H9 (cell line): ENCODE data around the gene GPD1. TPM values are rescaled to one million over a fixed set of nuclear protein-coding genes. Genes with fewer than 3 reads are reported as not detected.

Experiments
- DNase-seq: peaks from one replicate; pipeline ENCODE4 v3.0.0-alpha.2; 2017
- H2AFZ ChIP-seq: one replicate; pipeline ENCODE4 v1.6.1; 2013; ENCODE audit warnings: mild to moderate bottlenecking, low read length, control low read depth, moderate library complexity
- H2AK5ac ChIP-seq: 2 replicates; pipeline ENCODE4 v1.6.1; 2013; ENCODE audit warnings: low read length, control low read depth, mixed read lengths; ENCODE audit not compliant: insufficient read length
- H2BK120ac ChIP-seq: one replicate; pipeline ENCODE4 v1.6.1; 2013; ENCODE audit warnings: low read depth, mild to moderate bottlenecking, low read length, control low read depth, inconsistent platforms; ENCODE audit not compliant: poor library complexity, severe bottlenecking
- H2BK12ac ChIP-seq: 2 replicates; pipeline ENCODE4 v1.6.1; 2013; ENCODE audit warnings: low read length, control low read depth, mixed read lengths, low read depth; ENCODE audit not compliant: insufficient read length
- H2BK15ac ChIP-seq: 2 replicates; pipeline ENCODE4 v1.6.1; 2013; ENCODE audit warnings: low read depth, low read length, control low read depth
- H2BK20ac ChIP-seq: one replicate; pipeline ENCODE4 v1.6.1; 2013; ENCODE audit warnings: low read depth, mild to moderate bottlenecking, low read length, control low read depth, inconsistent platforms; ENCODE audit not compliant: poor library complexity, severe bottlenecking
- H2BK5ac ChIP-seq: 2 replicates; pipeline ENCODE4 v1.6.1; 2013; ENCODE audit warnings: low read length, control low read depth, mixed read lengths; ENCODE audit not compliant: insufficient read length
- H3K14ac ChIP-seq: 2 replicates; pipeline ENCODE4 v1.6.1; 2013; ENCODE audit warnings: low read length, control low read depth; ENCODE audit not compliant: insufficient read depth
- H3K18ac ChIP-seq: 2 replicates; pipeline ENCODE4 v1.6.1; 2013; ENCODE audit warnings: low read depth, mild to moderate bottlenecking, mixed read lengths, low read length, control low read depth; ENCODE audit not compliant: insufficient read length
- H3K23ac ChIP-seq: 2 replicates; pipeline ENCODE4 v1.6.1; 2013; ENCODE audit warnings: low read length, control low read depth, mixed read lengths, low read depth; ENCODE audit not compliant: insufficient read length
- H3K23me2 ChIP-seq: 2 replicates; pipeline ENCODE4 v1.6.1; 2013; ENCODE audit warnings: low read depth, mild to moderate bottlenecking, mixed read lengths, low read length, control low read depth; ENCODE audit not compliant: insufficient read length, poor library complexity, severe bottlenecking
- H3K27ac ChIP-seq: 2 replicates; pipeline ENCODE4 v1.5.1; 2013; ENCODE audit warnings: low read length, control low read depth, mixed read lengths, low read depth; ENCODE audit not compliant: insufficient read length
- H3K27me3 ChIP-seq: 2 replicates; pipeline ENCODE4 v1.6.1; 2013; ENCODE audit warnings: low read length, control low read depth, inconsistent platforms; ENCODE audit not compliant: insufficient read depth
- H3K4ac ChIP-seq: 2 replicates; pipeline ENCODE4 v1.6.1; 2013; ENCODE audit warnings: low read depth, mild to moderate bottlenecking, control low read depth, inconsistent platforms, low read length, moderate library complexity
- H3K4me1 ChIP-seq: 2 replicates; pipeline ENCODE4 v1.6.1; 2013; ENCODE audit warnings: low read length, control low read depth, inconsistent platforms; ENCODE audit not compliant: insufficient read depth
- H3K4me2 ChIP-seq: 2 replicates; pipeline ENCODE4 v1.6.1; 2013; ENCODE audit warnings: low read length, control low read depth, mixed read lengths; ENCODE audit not compliant: insufficient read length, insufficient read depth
- H3K56ac ChIP-seq: 2 replicates; pipeline ENCODE4 v1.6.1; 2013; ENCODE audit warnings: low read depth, mild to moderate bottlenecking, mixed read lengths, low read length, control low read depth; ENCODE audit not compliant: insufficient read length
- H3K79me1 ChIP-seq: 2 replicates; pipeline ENCODE4 v1.6.1; 2013; ENCODE audit warnings: low read depth, mild to moderate bottlenecking, moderate library complexity, low read length, control low read depth, inconsistent platforms; ENCODE audit not compliant: insufficient read depth, poor library complexity, severe bottlenecking
- H3K79me2 ChIP-seq: 2 replicates; pipeline ENCODE4 v1.6.1; 2013; ENCODE audit warnings: low read length, control low read depth, inconsistent platforms; ENCODE audit not compliant: insufficient read depth
- H3K9ac ChIP-seq: 2 replicates; pipeline ENCODE4 v1.6.1; 2013; ENCODE audit warnings: low read length, control low read depth, mixed read lengths; ENCODE audit not compliant: insufficient read length; ENCODE audit errors: extremely low read depth
- H3K9me3 ChIP-seq: one replicate; pipeline ENCODE4 v1.6.1; 2013; ENCODE audit warnings: low read depth, low read length, inconsistent platforms; ENCODE audit not compliant: control insufficient read depth
- H3T11ph ChIP-seq: one replicate; pipeline ENCODE4 v1.6.1; 2013; ENCODE audit warnings: mild to moderate bottlenecking, low read length, control low read depth, inconsistent platforms
- H4K20me1 ChIP-seq: one replicate; pipeline ENCODE4 v1.6.1; 2013; ENCODE audit not compliant: control insufficient read depth, insufficient read length, insufficient read depth
- H4K5ac ChIP-seq: 2 replicates; pipeline ENCODE4 v1.6.1; 2013; ENCODE audit warnings: low read depth, mild to moderate bottlenecking, mixed read lengths, low read length, control low read depth; ENCODE audit not compliant: insufficient read length
- H4K8ac ChIP-seq: replicated peaks from 2 replicates; pipeline ENCODE4 v1.6.1; 2013; ENCODE audit warnings: low read length, control low read depth, mixed read lengths, low read depth; ENCODE audit not compliant: insufficient read length
- H4K91ac ChIP-seq: 2 replicates; pipeline ENCODE4 v1.6.1; 2013; ENCODE audit warnings: low read depth, mild to moderate bottlenecking, moderate library complexity, mixed read lengths, low read length, control low read depth; ENCODE audit not compliant: insufficient read length
- H3K27ac Mint-ChIP-seq, 3 experiments: 2 replicates in 2 of 3; 3 replicates in 1 of 3; pipeline ENCODE4 v1.8.0; 2020 to 2021; ENCODE audit warnings: mixed read lengths in 3 of 3, mild to moderate bottlenecking in 1 of 3, moderate library complexity in 1 of 3
- H3K27me3 Mint-ChIP-seq: 2 replicates; pipeline ENCODE4 v1.8.0; 2021; ENCODE audit warnings: low read depth, mild to moderate bottlenecking, moderate library complexity, mixed read lengths
- H3K36me3 Mint-ChIP-seq, 3 experiments: 2 replicates in 2 of 3; 3 replicates in 1 of 3; pipeline ENCODE4 v1.8.0; 2020 to 2021; ENCODE audit warnings: low read depth in 3 of 3, mixed read lengths in 3 of 3; ENCODE audit not compliant: insufficient read depth in 1 of 3
- H3K4me1 Mint-ChIP-seq, 2 experiments: 2 replicates each; pipeline ENCODE4 v1.8.0; 2020; ENCODE audit warnings: mixed read lengths in 2 of 2
- H3K4me3 Mint-ChIP-seq, 2 experiments: 2 replicates in 1 of 2; 3 replicates in 1 of 2; pipeline ENCODE4 v1.8.0; 2020 to 2021; ENCODE audit warnings: mild to moderate bottlenecking in 2 of 2, mixed read lengths in 2 of 2, moderate library complexity in 1 of 2
- H3K9me3 Mint-ChIP-seq, 2 experiments: 2 replicates in 1 of 2; 3 replicates in 1 of 2; pipeline ENCODE4 v1.8.0; 2020; ENCODE audit warnings: mild to moderate bottlenecking in 2 of 2, mixed read lengths in 2 of 2, moderate library complexity in 1 of 2
- CTCF ChIP-seq: fragments of 200-600 bp; sonication (generic); conservative IDR thresholded peaks from 3 replicates; pipeline ENCODE4 v1.8.0; 2021; ENCODE audit warnings: antibody characterized with exemption, mild to moderate bottlenecking
- WGBS: extraction: QIAGEN DNeasy Blood & Tissue Kit; methylation state at CpG from one replicate; pipeline ENCODE4 v1.1.7; 2013; ENCODE audit warnings: missing lambda C conversion rate, low lambda C conversion rate, mixed read lengths; ENCODE audit not compliant: insufficient read length; ENCODE audit errors: extremely low coverage; 5-methylcytosine and 5-hydroxymethylcytosine counted together
- total RNA-seq: library from RNA; stranded (reverse); gene quantifications from 2 replicates; pipeline ENCODE4 v1.2.1, GENCODE V29; 2021

GPD1 gene
- total RNA-seq, 1 experiment from 2014 or later = 0.70 TPM

- Mint-ChIP-seq H3K27me3 (peaks cover 4% of the 10 kb centered on the region), H3K4me1 (peaks cover 31 to 41% of the 10 kb centered on the region in 2 experiments), H3K36me3 (peaks cover 0 to 5% (median 0%) of the 10 kb centered on the region in 3 experiments; a peak in 2 of 7 replicates), H3K27ac (no peak overlapping the region), H3K4me3 (no peak overlapping the region), H3K9me3 (no peaks in the 10 kb centered on the region)
- no peaks in the 10 kb centered on the region for H3K27me3 ChIP-seq
- no peak overlapping the region for H4K91ac ChIP-seq
- H3K23ac ChIP-seq = no peak overlapping the region
- H4K5ac ChIP-seq = no peak overlapping the region
- H3K27ac ChIP-seq = no peak overlapping the region
- no peak overlapping the region for H2BK12ac ChIP-seq
- H2BK20ac ChIP-seq = no peak overlapping the region
- no peaks in the 10 kb centered on the region for H3K79me1 ChIP-seq
- no peaks in the 10 kb centered on the region for H4K20me1 ChIP-seq
- H3K23me2 ChIP-seq = peaks cover 1% of the 10 kb centered on the region
- no peak overlapping the region; the same call in 1 of the 2 replicates for H3K14ac ChIP-seq
- H4K8ac ChIP-seq = no peak overlapping the region
- no peak overlapping the region for H3K4ac ChIP-seq
- TF ChIP-seq CTCF = no peak
- H2BK120ac ChIP-seq = no peak overlapping the region
- no peak overlapping the region for H2BK15ac ChIP-seq
- no peak overlapping the region for H2AFZ ChIP-seq
- H2BK5ac ChIP-seq = no peak overlapping the region
- H3K9me3 ChIP-seq = no peaks in the 10 kb centered on the region
- WGBS = no CpG with 5 or more reads among the region's 17 CpGs
- H3K4me2 ChIP-seq = no peak overlapping the region
- no peak overlapping the region for H3T11ph ChIP-seq
- no peaks in the 10 kb centered on the region for H3K79me2 ChIP-seq
- DNase-seq = no peak
- H3K9ac ChIP-seq = no peak overlapping the region
- no peak overlapping the region for H3K18ac ChIP-seq
- H3K4me1 ChIP-seq = peaks cover 10% of the 10 kb centered on the region; the same call in 1 of the 2 replicates
- H3K56ac ChIP-seq = no peak overlapping the region
- no peak overlapping the region for H2AK5ac ChIP-seq
These were observed 3.8 kb downstream of the GPD1 start for GRCh38 chr12:50107416-50108268.
